ENCODE measurements around the gene SMURF1.

The SMURF1 gene

GRCh38 chr7:99027841-99028240 is 116.1 kb downstream of the SMURF1 start:
- DNase-seq = no peak

DNA sequence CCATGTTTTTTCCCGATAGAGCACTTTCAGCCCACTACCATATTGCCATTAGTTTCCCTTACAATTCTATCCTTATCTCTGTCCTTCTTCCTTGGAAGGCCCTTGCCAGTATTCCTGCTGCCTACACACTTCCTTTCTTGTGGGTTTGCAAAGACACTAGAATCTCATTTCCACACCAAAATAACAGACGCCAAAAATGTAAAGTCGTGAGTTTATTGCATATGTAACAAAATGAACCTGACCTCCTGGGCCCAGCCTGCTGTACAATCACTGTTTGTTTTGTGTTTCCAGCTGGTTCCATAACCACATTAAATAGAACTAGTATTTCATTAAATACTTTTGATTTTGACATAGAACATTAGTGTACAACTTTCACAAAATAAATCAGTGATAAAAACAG is 116.7 kb downstream of the SMURF1 start:
- DNase-seq = peak in 1 of 2 donors; percentile 24

GRCh38 chr7:99024066-99024465 is 119.8 kb downstream of the SMURF1 start:
- no peak for DNase-seq

DNA sequence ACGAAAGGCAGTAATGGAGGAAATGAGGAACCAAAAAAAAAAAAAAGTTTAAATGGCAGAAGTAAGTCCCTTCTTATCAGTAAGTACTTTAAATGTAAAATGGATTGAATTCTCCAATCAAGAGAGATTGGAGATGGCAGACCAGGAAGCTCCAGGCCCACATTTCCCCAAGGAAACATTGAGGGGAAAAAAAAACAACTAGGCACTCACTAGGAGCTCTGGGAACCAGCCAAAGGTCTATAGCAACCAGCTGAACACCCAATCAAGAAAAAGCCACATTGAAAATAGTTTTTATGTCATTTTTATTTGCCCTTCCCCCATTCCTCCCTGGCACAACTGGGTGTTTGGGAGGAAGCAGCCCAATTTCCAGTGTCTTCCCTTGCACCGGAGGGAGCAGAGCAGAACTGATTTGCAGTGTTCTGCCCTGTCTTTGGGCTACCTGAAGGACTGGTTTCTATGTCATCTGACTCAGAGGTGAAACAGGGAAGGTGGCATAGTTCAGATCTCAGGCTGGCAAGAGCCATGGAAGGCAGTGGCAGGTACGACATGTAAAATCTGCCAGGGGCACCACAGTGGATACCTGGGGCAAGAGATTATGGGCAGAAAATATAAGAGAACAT is 121.9 kb downstream of the SMURF1 start:
- no peak for DNase-seq

- DNase-seq = no peak
These were observed 123.5 kb downstream of the SMURF1 start for GRCh38 chr7:99020413-99020715.

DNA sequence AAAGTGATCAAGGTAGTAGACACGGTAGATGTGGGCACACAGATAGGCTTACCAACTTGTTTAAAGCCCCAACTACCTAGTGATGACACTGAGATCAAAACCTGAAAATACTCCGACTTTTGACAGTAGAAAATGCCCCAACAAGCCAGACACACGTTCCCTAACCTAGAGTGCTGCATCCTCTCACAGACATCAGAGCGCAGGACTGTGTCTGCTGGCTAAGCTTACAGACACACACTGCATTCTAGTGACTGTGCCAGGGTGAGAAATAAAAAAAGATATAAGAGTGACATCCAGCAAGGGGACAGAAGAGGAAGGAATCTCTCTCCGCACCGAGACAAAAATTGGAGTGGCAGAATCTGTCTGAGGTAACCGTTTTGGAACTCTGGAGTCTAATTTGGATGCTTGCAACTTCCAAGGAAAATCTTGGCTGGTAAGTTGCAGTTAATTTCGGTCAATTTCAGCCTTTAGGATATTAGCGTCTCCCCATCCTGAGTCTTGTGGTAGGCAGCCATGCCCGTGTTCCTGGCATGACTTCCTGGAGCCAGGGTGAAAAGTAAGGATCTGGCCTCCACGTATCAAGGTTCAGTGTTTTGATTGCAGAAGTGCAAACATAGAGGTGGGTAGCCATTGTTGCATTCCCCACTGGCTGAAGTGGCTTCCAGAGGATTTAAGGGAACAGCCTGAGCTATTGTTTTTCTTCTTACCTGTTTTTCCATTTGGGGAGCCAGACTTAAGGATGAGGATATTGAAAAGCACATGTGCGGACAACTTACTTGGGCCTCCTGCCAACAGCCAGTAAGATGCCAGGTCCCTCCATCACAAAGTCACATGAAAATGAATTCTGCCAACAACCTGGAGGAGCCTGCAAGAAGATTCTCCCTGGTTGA is 124.1 kb downstream of the SMURF1 start:
- no peak for DNase-seq

- no peak for DNase-seq
These were observed 127.7 kb downstream of the SMURF1 start for GRCh38 chr7:99016196-99016595.

- no peak for DNase-seq
These were observed 129.6 kb downstream of the SMURF1 start for GRCh38 chr7:99014113-99014985.

- no peak for DNase-seq
These were observed 130.4 kb downstream of the SMURF1 start for GRCh38 chr7:99013266-99014112.

DNA sequence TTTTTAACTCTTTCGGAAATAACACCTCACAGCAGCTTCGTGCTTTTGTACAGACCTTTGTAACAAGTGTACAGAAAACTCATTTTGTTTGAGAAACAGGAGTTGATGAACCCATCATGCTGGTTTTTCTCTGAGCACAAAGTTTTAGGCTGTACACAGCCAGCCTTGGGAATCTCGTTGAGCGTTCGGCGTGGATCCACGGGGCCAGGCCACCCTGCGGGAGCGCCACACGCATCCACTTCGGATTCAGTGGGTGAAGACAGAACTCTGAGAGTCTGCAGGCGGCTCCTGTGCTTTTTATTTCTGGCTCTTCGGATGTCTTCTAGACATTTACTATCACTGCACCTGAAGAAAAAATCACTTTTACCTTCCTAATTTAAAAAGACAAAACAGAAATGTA is 131.2 kb downstream of the SMURF1 start:
- DNase-seq = no peak

- no peak for DNase-seq
These were observed 132.1 kb downstream of the SMURF1 start for GRCh38 chr7:99011706-99012404.

- no peak for DNase-seq
These were observed 132.6 kb downstream of the SMURF1 start for GRCh38 chr7:99011341-99011705.

- DNase-seq = no peak
These were observed 133.6 kb downstream of the SMURF1 start for GRCh38 chr7:99010281-99010680.

- DNase-seq = no peak
These were observed 134.9 kb downstream of the SMURF1 start for GRCh38 chr7:99008921-99009530.

DNA sequence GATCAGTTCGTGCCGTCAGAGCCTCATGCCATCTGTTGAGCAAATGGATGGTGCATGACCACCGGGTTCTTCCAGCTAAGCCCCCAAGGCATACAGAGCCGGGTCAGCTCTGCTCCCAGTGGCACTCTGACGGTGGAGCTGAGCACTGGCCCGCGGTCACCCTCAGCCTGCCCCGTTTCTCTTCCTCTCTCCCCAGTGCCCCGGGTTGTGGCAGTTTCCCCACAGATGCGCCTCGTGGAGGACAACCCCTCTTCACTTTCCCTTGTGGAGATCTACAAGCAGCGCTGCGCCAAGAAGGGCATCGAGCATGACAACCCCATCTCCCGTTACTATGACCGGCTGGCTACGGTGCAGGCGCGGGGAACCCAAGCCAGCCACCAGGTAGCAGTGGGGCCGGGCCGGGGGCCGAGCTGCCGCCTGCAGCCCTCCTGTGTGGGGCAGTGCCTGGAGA is 135.7 kb downstream of the SMURF1 start:
- no peak for DNase-seq

GRCh38 chr7:99006739-99007424 is 137.0 kb downstream of the SMURF1 start:
- DNase-seq = no peak

GRCh38 chr7:99005776-99006175 is 138.1 kb downstream of the SMURF1 start:
- peak; percentile 6 to 27 for DNase-seq

DNA sequence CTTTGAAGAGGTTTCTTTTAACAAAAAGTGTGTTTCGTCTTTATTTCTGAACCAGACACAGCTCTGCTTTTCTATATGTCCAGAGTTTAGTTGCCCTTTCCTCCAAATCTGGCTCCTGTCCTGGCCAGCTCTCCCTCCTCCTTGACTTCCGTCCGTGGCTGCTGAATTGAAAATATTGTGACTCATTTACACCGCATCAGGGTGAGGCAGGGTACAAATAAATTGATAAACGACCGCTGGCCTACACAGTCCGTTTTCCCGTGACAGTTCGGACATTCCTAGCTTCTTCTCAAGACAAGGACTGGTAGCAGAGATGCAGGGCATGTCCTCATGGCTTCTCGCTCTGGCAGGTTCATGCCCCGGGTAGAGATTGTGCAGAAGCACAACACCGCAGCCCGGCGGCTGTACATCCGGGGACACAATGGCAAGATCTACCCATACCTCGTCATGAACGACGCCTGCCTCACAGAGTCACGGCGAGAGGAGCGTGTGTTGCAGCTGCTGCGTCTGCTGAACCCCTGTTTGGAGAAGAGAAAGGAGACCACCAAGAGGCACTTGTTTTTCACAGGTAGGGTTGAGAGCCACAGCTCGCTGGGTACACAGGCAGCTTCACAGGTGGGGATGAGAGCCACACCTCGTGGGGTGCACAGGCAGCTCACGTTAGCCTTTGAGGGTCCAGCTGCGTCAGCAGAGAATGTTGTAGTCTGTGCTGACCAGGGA is 139.0 kb downstream of the SMURF1 start:
- DNase-seq = no peak

DNA sequence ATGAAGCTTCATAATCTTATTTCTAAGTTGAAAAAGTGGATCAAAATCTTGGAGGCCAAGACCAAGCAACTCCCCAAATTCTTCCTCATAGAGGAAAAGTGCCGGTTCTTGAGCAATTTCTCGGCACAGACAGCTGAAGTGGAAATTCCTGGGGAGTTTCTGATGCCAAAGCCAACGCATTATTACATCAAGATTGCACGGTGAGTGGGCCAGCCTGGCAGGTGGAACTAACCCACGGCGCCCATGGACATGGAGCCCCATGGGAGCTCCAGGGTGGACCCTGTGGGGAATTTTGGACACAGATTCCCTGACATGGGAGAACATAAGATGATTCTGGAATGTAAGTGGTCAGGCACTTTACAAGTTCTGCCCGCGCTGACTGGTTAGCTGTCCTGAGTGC is 139.7 kb downstream of the SMURF1 start:
- DNase-seq = no peak

DNA sequence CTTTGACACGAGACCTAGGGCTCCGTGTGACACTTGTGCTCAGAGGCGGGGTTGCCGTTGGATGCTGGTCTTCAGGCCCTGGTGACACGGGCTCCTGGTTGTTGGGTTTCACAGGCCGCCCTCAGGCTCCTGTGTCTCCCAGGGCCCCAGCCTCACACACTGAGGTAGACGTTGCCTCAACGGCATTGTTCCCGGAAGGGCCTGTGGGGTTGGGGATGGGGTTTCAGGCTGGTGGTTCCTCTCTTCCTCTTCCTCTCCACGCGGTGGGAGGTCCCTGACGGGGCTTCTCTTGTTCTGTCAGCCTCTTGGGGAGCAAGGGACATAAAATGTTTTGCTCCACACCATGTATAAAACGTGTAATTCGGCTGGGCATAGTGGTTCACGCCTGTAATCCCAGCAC is 140.5 kb downstream of the SMURF1 start:
- DNase-seq = no peak
